ENCODE results near the gene EFTUD2.
A peak's percentile ranks its signal among the peaks of the same experiment; 100 is the strongest.
"Not testable (repeated sequence)": the region's sequence is repeated elsewhere in the genome, so short reads cannot be mapped to it uniquely, and the experiment has no call there.

EFTUD2 gene

GRCh38 chr17:44846206-44846605, 53.0 kb downstream of the EFTUD2 start:
- no peak for DNase-seq

GRCh38 chr17:44844390-44844830, 54.8 kb downstream of the EFTUD2 start:
- DNase-seq: no peak

GRCh38 chr17:44842748-44843147, 56.5 kb downstream of the EFTUD2 start:
- no peak for DNase-seq

- no peak for DNase-seq
These were observed 58.3 kb downstream of the EFTUD2 start for GRCh38 chr17:44840936-44841335.

- no peak for DNase-seq
These were observed 59.0 kb downstream of the EFTUD2 start for GRCh38 chr17:44840274-44840673.

- DNase-seq: no peak
These were observed 62.0 kb downstream of the EFTUD2 start for GRCh38 chr17:44837196-44837595.

GRCh38 chr17:44832805-44833204, 66.4 kb downstream of the EFTUD2 start:
- no peak for DNase-seq

- DNase-seq: no peak
These were observed 67.9 kb downstream of the EFTUD2 start for GRCh38 chr17:44831371-44831770.

GRCh38 chr17:44830359-44831288, 68.6 kb downstream of the EFTUD2 start:
- DNase-seq: no peak

GRCh38 chr17:44829523-44830358, 69.5 kb downstream of the EFTUD2 start, which contains the start of gene GJC1:
TSS of gene GJC1 (minus strand) at chr17:44830287. CDS start at chr17:44805817, 24,470 bp downstream.
- peak; percentile 16 for DNase-seq

GRCh38 chr17:44828919-44829522, 70.2 kb downstream of the EFTUD2 start:
- peak; percentile 41 for DNase-seq

- no peak for DNase-seq
These were observed 71.4 kb downstream of the EFTUD2 start for GRCh38 chr17:44827863-44828262.

- DNase-seq: no peak
These were observed 73.0 kb downstream of the EFTUD2 start for GRCh38 chr17:44826123-44826790.

GRCh38 chr17:44825236-44825635, 74.0 kb downstream of the EFTUD2 start:
- DNase-seq: not testable (repeated sequence)

GRCh38 chr17:44820631-44821212, 78.5 kb downstream of the EFTUD2 start:
- DNase-seq: no peak

- not testable (repeated sequence) for DNase-seq
These were observed 80.7 kb downstream of the EFTUD2 start for GRCh38 chr17:44818508-44818907.

GRCh38 chr17:44812263-44812662, 87.0 kb downstream of the EFTUD2 start:
- DNase-seq: no peak

GRCh38 chr17:44808656-44809388, 90.4 kb downstream of the EFTUD2 start:
- not testable (repeated sequence) for DNase-seq

- no peak for DNase-seq
These were observed 91.1 kb downstream of the EFTUD2 start for GRCh38 chr17:44808156-44808555.

GRCh38 chr17:44807817-44808155, 91.5 kb downstream of the EFTUD2 start:
- DNase-seq: no peak

- DNase-seq: no peak
These were observed 92.0 kb downstream of the EFTUD2 start for GRCh38 chr17:44807093-44807816.

Data from KG1 (cell line).